Measurements from ENCODE around the gene SNRNP25. TPM values are rescaled to one million over a fixed set of nuclear protein-coding genes. Genes with fewer than 3 reads are reported as not detected.

SNRNP25 gene
- total and polyA plus RNA-seq, 9 of the 15 experiments (the other 6 are each of a cell fraction or from before 2014, with no cell fraction given) = 59.0 to 176 (median 108) TPM

DNA sequence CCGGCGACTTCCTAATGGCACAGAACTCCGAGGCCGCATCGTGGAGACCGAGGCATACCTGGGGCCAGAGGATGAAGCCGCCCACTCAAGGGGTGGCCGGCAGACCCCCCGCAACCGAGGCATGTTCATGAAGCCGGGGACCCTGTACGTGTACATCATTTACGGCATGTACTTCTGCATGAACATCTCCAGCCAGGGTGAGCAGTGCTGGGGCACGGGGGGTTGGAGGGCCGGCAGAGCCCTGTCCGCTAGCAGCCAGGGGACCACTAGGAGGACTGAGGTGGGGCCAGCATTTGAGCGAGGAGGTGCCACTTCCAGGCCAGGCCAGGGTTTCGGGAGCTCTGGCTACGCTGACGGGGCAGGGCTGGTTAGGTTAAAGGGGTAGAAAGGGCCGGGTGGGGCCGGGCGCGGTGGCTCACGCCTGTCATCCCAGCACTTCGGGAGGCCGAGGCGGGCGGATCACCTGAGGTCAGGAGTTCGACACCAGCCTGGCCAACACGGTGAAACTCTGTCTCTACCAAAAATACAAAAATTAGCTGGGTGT is 29.5 kb downstream of the SNRNP25 start:
- ATAC-seq = no peak
- in situ Hi-C loops (cut with MboI) (no loop called here), intact Hi-C loops (cut with micrococcal nuclease) (no loop called here)
- no TSS peak for BruUV-seq (replicated peaks)
- peaks cover 12% of the 10 kb centered on the region; the same call in 1 of the 2 replicates for H4K20me1 ChIP-seq (replicated peaks; ENCODE audit: control insufficient read depth, insufficient read depth, low read length)
- no peak for DNase-seq (ENCODE audit: extremely low read depth in 1 of 4, low spot score in 3 of 4)
- FAIRE-seq = no peak
- H3K9me3 ChIP-seq (replicated peaks; ENCODE audit: control insufficient read depth, insufficient read depth, low read depth, low read length) = no peaks in the 10 kb centered on the region
- no peak overlapping the region for H3K4me2 ChIP-seq (ENCODE audit: insufficient read depth, low read length)
- peaks cover 72% of the 10 kb centered on the region; the same call in 2 of the 3 replicates for H3K36me3 ChIP-seq (ENCODE audit: control insufficient read depth, insufficient read depth, low read length)
- no peak overlapping the region for H3K4me3 ChIP-seq
- H3K79me2 ChIP-seq (ENCODE audit: control insufficient read depth, insufficient read depth, low read length) = peaks cover 17% of the 10 kb centered on the region
- H3K4me1 ChIP-seq (replicated peaks in 1 of 2; ENCODE audit: control insufficient read depth in 2 of 2, insufficient read depth in 2 of 2, low read length in 2 of 2) = peaks cover 0 to 59% of the 10 kb centered on the region in 2 experiments; a peak in 3 of 5 replicates
- TF ChIP-seq HOXB6 (CRISPR knock-in tag; IDR thresholded peaks at IDR 0.05; ENCODE audit: borderline replicate concordance) (no peak), HMG20A (CRISPR knock-in tag; conservative IDR thresholded peaks at IDR 0.05) (no peak), POLR2G (IDR thresholded peaks at IDR 0.05; ENCODE audit: low read depth, low read length) (peak; percentile 33; the same call in 1 of the 2 replicates), ESRRB (CRISPR knock-in tag; IDR thresholded peaks at IDR 0.05; ENCODE audit: borderline replicate concordance) (no peak), CBFA2T3 (IDR thresholded peaks at IDR 0.05) (no peak), SREBF2 (CRISPR knock-in tag; IDR thresholded peaks at IDR 0.05) (no peak)
- TF ChIP-seq, protein P1, sequence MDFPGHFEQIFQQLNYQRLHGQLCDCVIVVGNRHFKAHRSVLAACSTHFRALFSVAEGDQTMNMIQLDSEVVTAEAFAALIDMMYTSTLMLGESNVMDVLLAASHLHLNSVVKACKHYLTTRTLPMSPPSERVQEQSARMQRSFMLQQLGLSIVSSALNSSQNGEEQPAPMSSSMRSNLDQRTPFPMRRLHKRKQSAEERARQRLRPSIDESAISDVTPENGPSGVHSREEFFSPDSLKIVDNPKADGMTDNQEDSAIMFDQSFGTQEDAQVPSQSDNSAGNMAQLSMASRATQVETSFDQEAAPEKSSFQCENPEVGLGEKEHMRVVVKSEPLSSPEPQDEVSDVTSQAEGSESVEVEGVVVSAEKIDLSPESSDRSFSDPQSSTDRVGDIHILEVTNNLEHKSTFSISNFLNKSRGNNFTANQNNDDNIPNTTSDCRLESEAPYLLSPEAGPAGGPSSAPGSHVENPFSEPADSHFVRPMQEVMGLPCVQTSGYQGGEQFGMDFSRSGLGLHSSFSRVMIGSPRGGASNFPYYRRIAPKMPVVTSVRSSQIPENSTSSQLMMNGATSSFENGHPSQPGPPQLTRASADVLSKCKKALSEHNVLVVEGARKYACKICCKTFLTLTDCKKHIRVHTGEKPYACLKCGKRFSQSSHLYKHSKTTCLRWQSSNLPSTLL (IDR thresholded peaks at IDR 0.05) = no peak
- TF ChIP-seq, protein P2, sequence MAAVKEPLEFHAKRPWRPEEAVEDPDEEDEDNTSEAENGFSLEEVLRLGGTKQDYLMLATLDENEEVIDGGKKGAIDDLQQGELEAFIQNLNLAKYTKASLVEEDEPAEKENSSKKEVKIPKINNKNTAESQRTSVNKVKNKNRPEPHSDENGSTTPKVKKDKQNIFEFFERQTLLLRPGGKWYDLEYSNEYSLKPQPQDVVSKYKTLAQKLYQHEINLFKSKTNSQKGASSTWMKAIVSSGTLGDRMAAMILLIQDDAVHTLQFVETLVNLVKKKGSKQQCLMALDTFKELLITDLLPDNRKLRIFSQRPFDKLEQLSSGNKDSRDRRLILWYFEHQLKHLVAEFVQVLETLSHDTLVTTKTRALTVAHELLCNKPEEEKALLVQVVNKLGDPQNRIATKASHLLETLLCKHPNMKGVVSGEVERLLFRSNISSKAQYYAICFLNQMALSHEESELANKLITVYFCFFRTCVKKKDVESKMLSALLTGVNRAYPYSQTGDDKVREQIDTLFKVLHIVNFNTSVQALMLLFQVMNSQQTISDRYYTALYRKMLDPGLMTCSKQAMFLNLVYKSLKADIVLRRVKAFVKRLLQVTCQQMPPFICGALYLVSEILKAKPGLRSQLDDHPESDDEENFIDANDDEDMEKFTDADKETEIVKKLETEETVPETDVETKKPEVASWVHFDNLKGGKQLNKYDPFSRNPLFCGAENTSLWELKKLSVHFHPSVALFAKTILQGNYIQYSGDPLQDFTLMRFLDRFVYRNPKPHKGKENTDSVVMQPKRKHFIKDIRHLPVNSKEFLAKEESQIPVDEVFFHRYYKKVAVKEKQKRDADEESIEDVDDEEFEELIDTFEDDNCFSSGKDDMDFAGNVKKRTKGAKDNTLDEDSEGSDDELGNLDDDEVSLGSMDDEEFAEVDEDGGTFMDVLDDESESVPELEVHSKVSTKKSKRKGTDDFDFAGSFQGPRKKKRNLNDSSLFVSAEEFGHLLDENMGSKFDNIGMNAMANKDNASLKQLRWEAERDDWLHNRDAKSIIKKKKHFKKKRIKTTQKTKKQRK (IDR thresholded peaks at IDR 0.05; ENCODE audit: borderline replicate concordance, low read depth, low read length) = no peak
- TF ChIP-seq, protein P3, sequence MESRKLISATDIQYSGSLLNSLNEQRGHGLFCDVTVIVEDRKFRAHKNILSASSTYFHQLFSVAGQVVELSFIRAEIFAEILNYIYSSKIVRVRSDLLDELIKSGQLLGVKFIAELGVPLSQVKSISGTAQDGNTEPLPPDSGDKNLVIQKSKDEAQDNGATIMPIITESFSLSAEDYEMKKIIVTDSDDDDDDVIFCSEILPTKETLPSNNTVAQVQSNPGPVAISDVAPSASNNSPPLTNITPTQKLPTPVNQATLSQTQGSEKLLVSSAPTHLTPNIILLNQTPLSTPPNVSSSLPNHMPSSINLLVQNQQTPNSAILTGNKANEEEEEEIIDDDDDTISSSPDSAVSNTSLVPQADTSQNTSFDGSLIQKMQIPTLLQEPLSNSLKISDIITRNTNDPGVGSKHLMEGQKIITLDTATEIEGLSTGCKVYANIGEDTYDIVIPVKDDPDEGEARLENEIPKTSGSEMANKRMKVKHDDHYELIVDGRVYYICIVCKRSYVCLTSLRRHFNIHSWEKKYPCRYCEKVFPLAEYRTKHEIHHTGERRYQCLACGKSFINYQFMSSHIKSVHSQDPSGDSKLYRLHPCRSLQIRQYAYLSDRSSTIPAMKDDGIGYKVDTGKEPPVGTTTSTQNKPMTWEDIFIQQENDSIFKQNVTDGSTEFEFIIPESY (CRISPR knock-in tag; IDR thresholded peaks at IDR 0.05) = peak; percentile 45; the same call in 1 of the 2 replicates
- TF ChIP-seq, protein P4, sequence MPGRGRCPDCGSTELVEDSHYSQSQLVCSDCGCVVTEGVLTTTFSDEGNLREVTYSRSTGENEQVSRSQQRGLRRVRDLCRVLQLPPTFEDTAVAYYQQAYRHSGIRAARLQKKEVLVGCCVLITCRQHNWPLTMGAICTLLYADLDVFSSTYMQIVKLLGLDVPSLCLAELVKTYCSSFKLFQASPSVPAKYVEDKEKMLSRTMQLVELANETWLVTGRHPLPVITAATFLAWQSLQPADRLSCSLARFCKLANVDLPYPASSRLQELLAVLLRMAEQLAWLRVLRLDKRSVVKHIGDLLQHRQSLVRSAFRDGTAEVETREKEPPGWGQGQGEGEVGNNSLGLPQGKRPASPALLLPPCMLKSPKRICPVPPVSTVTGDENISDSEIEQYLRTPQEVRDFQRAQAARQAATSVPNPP (IDR thresholded peaks at IDR 0.05; ENCODE audit: borderline replicate concordance, insufficient read depth, insufficient read length) = no peak
- peak overlapping the region in 1 of 2 experiments; percentile 57; a peak in 2 of 4 replicates for H3K9ac ChIP-seq (ENCODE audit: insufficient read depth in 1 of 2, low read depth in 2 of 2, low read length in 2 of 2)
- H3K9me1 ChIP-seq (ENCODE audit: control insufficient read depth, insufficient read depth, low read length) = peaks cover 3% of the 10 kb centered on the region
- H3K27ac ChIP-seq (ENCODE audit: extremely low read depth, low read depth, low read length) = no peak overlapping the region
- ChIA-PET CTCF (ENCODE audit: low intra/inter-chr PET ratio) (no interaction called here), POLR2A (interaction anchor here (0.6 to 2.8 kb wide), 4 partner anchors 8 to 113 kb away, joined by 3 to 9 read pairs (median 4); no protein-coding TSS in a partner anchor)
- H2AFZ ChIP-seq (ENCODE audit: low read depth, low read length) = no peak overlapping the region
- 91% methylated on average over 19 of the region's 31 CpGs for WGBS (ENCODE audit: insufficient coverage, low coverage, missing lambda C conversion rate)
- H3K27me3 ChIP-seq (ENCODE audit: control insufficient read depth in 2 of 2, insufficient read depth in 2 of 2, low read length in 2 of 2) = no peaks in the 10 kb centered on the region
